ENCODE data around the gene NCDN. TPM values are rescaled to one million over a fixed set of nuclear protein-coding genes. Genes with fewer than 3 reads are reported as not detected.
"Not testable (repeated sequence)": the region's sequence is repeated elsewhere in the genome, so short reads cannot be mapped to it uniquely, and the experiment has no call there.

Gene NCDN
- total and polyA plus RNA-seq, 2 donors (not counting 3 experiments of a cell fraction or from before 2014, with no cell fraction given): 17.3 to 22.0 TPM

- Histone ChIP-seq H3K9me3 (replicated peaks; ENCODE audit: control insufficient read depth, insufficient read depth, low read length) (no peaks in the 10 kb centered on the region), H3K27me3 (ENCODE audit: control insufficient read depth in 2 of 2, insufficient read depth in 2 of 2, low read length in 2 of 2) (no peaks in the 10 kb centered on the region), H3K4me3 (replicated peaks in 1 of 3; ENCODE audit: insufficient read depth in 1 of 3, low read depth in 1 of 3, low read length in 3 of 3) (no peak overlapping the region), H3K4me1 (ENCODE audit: control insufficient read depth, extremely low read depth, insufficient read depth, low read length) (no peaks in the 10 kb centered on the region), H4K20me1 (replicated peaks; ENCODE audit: control insufficient read depth, extremely low read depth, insufficient read depth, low read length) (no peaks in the 10 kb centered on the region), H3K36me3 (ENCODE audit: control insufficient read depth in 2 of 2, extremely low read depth in 1 of 2, insufficient read depth in 2 of 2, low read length in 2 of 2) (no peaks in the 10 kb centered on the region), H3K9ac (replicated peaks; ENCODE audit: extremely low read depth, insufficient read depth, low read length) (no peak overlapping the region), H3K27ac (ENCODE audit: insufficient read depth, low read depth, low read length) (no peak overlapping the region), H3K79me2 (ENCODE audit: control insufficient read depth, insufficient read depth, low read length) (no peaks in the 10 kb centered on the region), H3K9me1 (replicated peaks; ENCODE audit: control insufficient read depth, extremely low read depth, insufficient read depth, low read length) (no peaks in the 10 kb centered on the region), H3K4me2 (ENCODE audit: insufficient read depth, low read length) (no peak overlapping the region), H2AFZ (ENCODE audit: low read depth, low read length) (no peak overlapping the region)
- DNase-seq (ENCODE audit: low read depth, low spot score): no peak
- no peak for TF ChIP-seq MAX (IDR thresholded peaks at IDR 0.05; ENCODE audit: insufficient read depth, insufficient read length)
- no peak for TF ChIP-seq CTCF (IDR thresholded peaks at IDR 0.05; ENCODE audit: extremely low read depth in 1 of 2, insufficient read depth in 1 of 2, low read depth in 1 of 2, low read length in 2 of 2)
- no peak for TF ChIP-seq MYC (IDR thresholded peaks at IDR 0.05; ENCODE audit: low read depth, low read length)
- no peak for TF ChIP-seq POLR2AphosphoS5 (IDR thresholded peaks at IDR 0.05; ENCODE audit: insufficient read depth, low read depth, low read length)
- no peak for TF ChIP-seq POLR2A (IDR thresholded peaks at IDR 0.05; ENCODE audit: low read depth, low read length)
- TF ChIP-seq FOS (IDR thresholded peaks at IDR 0.05; ENCODE audit: borderline replicate concordance, insufficient read depth, low read length): no peak
- no peak for TF ChIP-seq JUN (IDR thresholded peaks at IDR 0.05; ENCODE audit: borderline replicate concordance, insufficient read depth, insufficient read length, low read depth)
- TF ChIP-seq GATA2 (IDR thresholded peaks at IDR 0.05; ENCODE audit: insufficient read depth, insufficient read length, low read depth, low read length): no peak
- no peak for TF ChIP-seq EZH2 (IDR thresholded peaks at IDR 0.05; ENCODE audit: borderline replicate concordance, low read depth, low read length, severe bottlenecking)
- ChIA-PET CTCF (interaction anchor here (0.8 to 2.1 kb wide), 4 partner anchors 13 to 198 kb away, joined by 3 to 6 read pairs (median 4); partner anchors contain the start of genes CLSPN and TFAP2E), POLR2A (interaction anchor here (0.6 kb wide), 1 partner anchor 50 kb away, joined by 7 read pairs; no protein-coding TSS in a partner anchor)
- dilution Hi-C loops (cut with MboI; ENCODE audit: extremely low pct_ligation_motif_present, low sequenced_read_pairs) (no loop called here), intact Hi-C loops (cut with micrococcal nuclease) (no loop called here)
- FAIRE-seq: no peak
- BruUV-seq (replicated peaks): no TSS peak
Observed at GRCh38 chr1:35585281-35585680, 27.7 kb downstream of the NCDN start.

- intact Hi-C loops (cut with micrococcal nuclease); dilution Hi-C loops (cut with MboI; ENCODE audit: extremely low pct_ligation_motif_present, low sequenced_read_pairs); BruUV-seq (replicated peaks); H3K9me1 ChIP-seq (replicated peaks; ENCODE audit: control insufficient read depth, extremely low read depth, insufficient read depth, low read length); H3K4me3 ChIP-seq (replicated peaks in 1 of 3; ENCODE audit: insufficient read depth in 1 of 3, low read depth in 1 of 3, low read length in 3 of 3); DNase-seq (ENCODE audit: low read depth, low spot score); H3K9me3 ChIP-seq (replicated peaks; ENCODE audit: control insufficient read depth, insufficient read depth, low read length); H3K27me3 ChIP-seq (ENCODE audit: control insufficient read depth in 2 of 2, insufficient read depth in 2 of 2, low read length in 2 of 2); H3K79me2 ChIP-seq (ENCODE audit: control insufficient read depth, insufficient read depth, low read length); H3K36me3 ChIP-seq (ENCODE audit: control insufficient read depth in 2 of 2, extremely low read depth in 1 of 2, insufficient read depth in 2 of 2, low read length in 2 of 2); H2AFZ ChIP-seq (ENCODE audit: low read depth, low read length); H3K9ac ChIP-seq (replicated peaks; ENCODE audit: extremely low read depth, insufficient read depth, low read length); POLR2A ChIA-PET; H3K4me2 ChIP-seq (ENCODE audit: insufficient read depth, low read length); H3K4me1 ChIP-seq (ENCODE audit: control insufficient read depth, extremely low read depth, insufficient read depth, low read length); FAIRE-seq; H4K20me1 ChIP-seq (replicated peaks; ENCODE audit: control insufficient read depth, extremely low read depth, insufficient read depth, low read length); H3K27ac ChIP-seq (ENCODE audit: insufficient read depth, low read depth, low read length): not testable (repeated sequence)
- CTCF ChIA-PET: interaction anchor here (1.0 to 2.1 kb wide), 2 partner anchors 8 to 21 kb away, joined by 3 to 6 read pairs; no protein-coding TSS in a partner anchor
Observed at GRCh38 chr1:35585805-35586204, 28.2 kb downstream of the NCDN start.
